PC-3 (cell line): ENCODE measurements around the gene TBC1D25. TPM values are rescaled to one million over a fixed set of nuclear protein-coding genes. Genes with fewer than 3 reads are reported as not detected.
"Not testable (repeated sequence)": the region's sequence is repeated elsewhere in the genome, so short reads cannot be mapped to it uniquely, and the experiment has no call there.

Source experiments
- ATAC-seq: fragments of 200-7000 bp; cut with Tn5 transposase; 2 replicates; pipeline ENCODE4 v1.9.1; 2020; ENCODE audit warnings: mild to moderate bottlenecking, moderate library complexity
- BruUV-seq: library from RNA; stranded (reverse); fragments of 400-500 nt; replicated peaks from 2 replicates; lab custom pipeline; 2021; lab: Mats Ljungman, UMichigan
- CTCF ChIA-PET: fragments of 300-600 bp; sonication (Branson Sonifier 250); formaldehyde crosslinking; loops from one replicate; lab custom pipeline; 2022; ENCODE audit warnings: antibody characterized with exemption; lab: Charles Lee
- POLR2A ChIA-PET: fragments of 300-600 bp; sonication (Branson Sonifier 250); formaldehyde crosslinking; loops from one replicate; lab custom pipeline; 2022; ENCODE audit warnings: antibody characterized with exemption; ENCODE audit not compliant: unreplicated experiment; lab: Charles Lee
- DNase-seq: peaks from one replicate; pipeline ENCODE4 v3.0.0-alpha.2; 2015
- H2AFZ ChIP-seq: fragments of 300-600 bp; sonication (generic); 2 replicates; pipeline ENCODE4 v1.6.0; 2016; ENCODE audit warnings: antibody characterized with exemption, low read length
- H3F3A ChIP-seq: fragments of 300-600 bp; sonication (generic); one replicate; pipeline ENCODE4 v1.6.0; 2017; ENCODE audit warnings: antibody characterized with exemption, low read length, control low read depth, mild to moderate bottlenecking; ENCODE audit not compliant: unreplicated experiment
- H3K27ac ChIP-seq: fragments of 300-600 bp; sonication (generic); 2 replicates; pipeline ENCODE4 v1.5.1; 2016; ENCODE audit warnings: mild to moderate bottlenecking, low read length
- H3K27me3 ChIP-seq: fragments of 300-600 bp; sonication (generic); 2 replicates; pipeline ENCODE4 v1.6.1; 2016; ENCODE audit warnings: low read length, mixed read lengths
- H3K36me3 ChIP-seq: fragments of 300-600 bp; sonication (generic); 2 replicates; pipeline ENCODE4 v1.6.1; 2016; ENCODE audit warnings: low read depth, mixed run types, low read length, mixed read lengths
- H3K4me1 ChIP-seq: fragments of 300-600 bp; sonication (generic); 2 replicates; pipeline ENCODE4 v1.5.1; 2016; ENCODE audit warnings: low read length; ENCODE audit not compliant: insufficient read depth
- H3K4me2 ChIP-seq: fragments of 300-600 bp; sonication (generic); 2 replicates; pipeline ENCODE4 v1.6.0; 2016; ENCODE audit warnings: low read length
- H3K4me3 ChIP-seq: fragments of 300-600 bp; sonication (generic); 2 replicates; pipeline ENCODE4 v1.5.1; 2016; ENCODE audit warnings: mild to moderate bottlenecking, low read length, mixed read lengths
- H3K79me2 ChIP-seq: fragments of 300-600 bp; sonication (generic); 2 replicates; pipeline ENCODE4 v1.6.1; 2017; ENCODE audit warnings: low read length, mixed read lengths
- H3K9ac ChIP-seq: fragments of 300-600 bp; sonication (generic); 2 replicates; pipeline ENCODE4 v1.6.0; 2016; ENCODE audit warnings: mild to moderate bottlenecking, low read length
- H3K9me2 ChIP-seq: fragments of 300-600 bp; sonication (generic); replicated peaks from 2 replicates; pipeline ENCODE4 v1.6.1; 2016; ENCODE audit warnings: mixed run types, low read length, mixed read lengths
- H3K9me3 ChIP-seq: fragments of 300-600 bp; sonication (generic); 2 replicates; pipeline ENCODE4 v1.6.1; 2016; ENCODE audit warnings: low read length, mixed read lengths
- H4K20me1 ChIP-seq: fragments of 300-600 bp; sonication (generic); 2 replicates; pipeline ENCODE4 v1.6.1; 2016; ENCODE audit warnings: low read length, mixed read lengths
- EZH2 ChIP-seq: fragments of 300-600 bp; sonication (generic); IDR thresholded peaks from one replicate; pipeline ENCODE4 v1.6.1; 2017; ENCODE audit warnings: antibody characterized with exemption, mild to moderate bottlenecking, low read length; ENCODE audit not compliant: unreplicated experiment
- EZH2phosphoT487 ChIP-seq: fragments of 300-600 bp; sonication (generic); IDR thresholded peaks from 2 replicates; pipeline ENCODE4 v1.6.1; 2018; ENCODE audit warnings: mild to moderate bottlenecking, antibody characterized with exemption, low read length, borderline replicate concordance
- intact Hi-C: fragments of 100-400 bp; cut with micrococcal nuclease; formaldehyde crosslinking; loops from 2 replicates; pipeline ENCODE4 v1.9.0; 2023
- total RNA-seq: library from RNA; depleted of rRNA; stranded (reverse); fragments of >200 nt; gene quantifications from 2 replicates; pipeline ENCODE4 v1.2.3, GENCODE V29; 2014
- TF ChIP-seq, protein P1 (sequence below): fragments of 300-600 bp; sonication (generic); conservative IDR thresholded peaks from 2 replicates; pipeline ENCODE4 v1.5.1; 2017; ENCODE audit warnings: antibody characterized with exemption, low read depth, mild to moderate bottlenecking, low read length

TBC1D25 gene
- total RNA-seq, 1 experiment from 2014 or later = 11.3 TPM

- TF ChIP-seq EZH2 (no peak), EZH2phosphoT487 (no peak)
- TF ChIP-seq, protein P1, sequence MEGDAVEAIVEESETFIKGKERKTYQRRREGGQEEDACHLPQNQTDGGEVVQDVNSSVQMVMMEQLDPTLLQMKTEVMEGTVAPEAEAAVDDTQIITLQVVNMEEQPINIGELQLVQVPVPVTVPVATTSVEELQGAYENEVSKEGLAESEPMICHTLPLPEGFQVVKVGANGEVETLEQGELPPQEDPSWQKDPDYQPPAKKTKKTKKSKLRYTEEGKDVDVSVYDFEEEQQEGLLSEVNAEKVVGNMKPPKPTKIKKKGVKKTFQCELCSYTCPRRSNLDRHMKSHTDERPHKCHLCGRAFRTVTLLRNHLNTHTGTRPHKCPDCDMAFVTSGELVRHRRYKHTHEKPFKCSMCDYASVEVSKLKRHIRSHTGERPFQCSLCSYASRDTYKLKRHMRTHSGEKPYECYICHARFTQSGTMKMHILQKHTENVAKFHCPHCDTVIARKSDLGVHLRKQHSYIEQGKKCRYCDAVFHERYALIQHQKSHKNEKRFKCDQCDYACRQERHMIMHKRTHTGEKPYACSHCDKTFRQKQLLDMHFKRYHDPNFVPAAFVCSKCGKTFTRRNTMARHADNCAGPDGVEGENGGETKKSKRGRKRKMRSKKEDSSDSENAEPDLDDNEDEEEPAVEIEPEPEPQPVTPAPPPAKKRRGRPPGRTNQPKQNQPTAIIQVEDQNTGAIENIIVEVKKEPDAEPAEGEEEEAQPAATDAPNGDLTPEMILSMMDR = no peak
- H3K4me1 ChIP-seq = peaks cover 9% of the 10 kb centered on the region
- ChIA-PET POLR2A (no interaction called here), CTCF (interaction anchor here (0.5 kb wide), 1 partner anchor 668 kb away, joined by 4 read pairs; no protein-coding TSS in a partner anchor)
- no peaks in the 10 kb centered on the region for H3K9me2 ChIP-seq
- H4K20me1 ChIP-seq = no peaks in the 10 kb centered on the region
- intact Hi-C loops = no loop called here
- DNase-seq (no peak), ATAC-seq (no peak)
- H3K9me3 ChIP-seq = no peaks in the 10 kb centered on the region
- H3K36me3 ChIP-seq = no peaks in the 10 kb centered on the region; the same call in 1 of the 2 replicates
- peak overlapping the region; percentile 96; the same call in 1 of the 2 replicates for H2AFZ ChIP-seq
- H3K27me3 ChIP-seq = no peaks in the 10 kb centered on the region
- no peak overlapping the region for H3K27ac ChIP-seq
- peaks cover 21% of the 10 kb centered on the region for H3K79me2 ChIP-seq
- peak overlapping the region; percentile 84 for H3K4me3 ChIP-seq
- peak overlapping the region; percentile 77 for H3K4me2 ChIP-seq
- peak overlapping the region; percentile 88 for H3K9ac ChIP-seq
- BruUV-seq = TSS peak; percentile 46
- no peaks in the 10 kb centered on the region for H3F3A ChIP-seq
These were observed 966 bp downstream of the TBC1D25 start for GRCh38 chrX:48540480-48540879.

DNA sequence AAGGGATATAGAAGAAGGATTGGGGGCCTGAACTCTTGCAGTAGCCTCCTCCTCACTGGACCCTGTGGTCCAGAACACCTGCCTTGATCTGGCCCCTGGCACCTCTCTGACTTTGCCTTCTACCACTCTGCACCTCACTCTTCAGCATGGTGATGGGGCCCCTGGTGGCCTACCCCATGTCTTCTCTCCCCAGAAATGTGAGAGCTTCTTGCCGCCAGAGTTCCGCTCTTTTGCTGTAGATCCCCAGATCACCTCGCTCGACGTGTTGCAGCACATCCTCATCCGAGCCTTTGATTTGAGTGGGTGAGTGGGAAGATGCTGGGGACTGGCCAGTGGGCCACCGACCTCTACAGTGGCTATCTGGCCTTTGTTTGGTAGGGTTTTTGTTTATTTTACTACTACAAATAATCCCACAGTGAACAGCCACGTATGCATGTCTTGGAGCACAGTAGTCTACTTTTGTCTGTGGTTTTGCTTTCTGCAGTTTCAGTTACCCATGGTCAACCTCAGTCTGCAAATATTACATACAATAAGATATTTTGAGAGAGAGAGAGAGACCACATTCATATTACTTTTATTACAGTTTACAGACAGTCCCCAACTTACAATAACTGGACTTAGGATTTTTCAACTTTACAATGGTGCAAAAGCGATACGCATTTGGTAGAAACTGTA lies 1.8 kb downstream of the TBC1D25 start:
- no peak overlapping the region for H3K4me3 ChIP-seq
- H3K9ac ChIP-seq = no peak overlapping the region
- H3F3A ChIP-seq = no peaks in the 10 kb centered on the region
- H3K36me3 ChIP-seq = no peaks in the 10 kb centered on the region; the same call in 1 of the 2 replicates
- no peak overlapping the region for H2AFZ ChIP-seq
- TF ChIP-seq, protein P1 = no peak
- TF ChIP-seq EZH2 = no peak
- TF ChIP-seq EZH2phosphoT487 = no peak
- H3K9me3 ChIP-seq = no peaks in the 10 kb centered on the region
- no peak for DNase-seq
- no peaks in the 10 kb centered on the region for H4K20me1 ChIP-seq
- intact Hi-C loops = no loop called here
- ATAC-seq = no peak
- peak overlapping the region; percentile 77; the same call in 1 of the 2 replicates for H3K4me2 ChIP-seq
- POLR2A ChIA-PET = no interaction called here
- no peaks in the 10 kb centered on the region for H3K27me3 ChIP-seq
- H3K79me2 ChIP-seq = peaks cover 21% of the 10 kb centered on the region
- H3K4me1 ChIP-seq = peaks cover 9% of the 10 kb centered on the region
- CTCF ChIA-PET = no interaction called here
- no peaks in the 10 kb centered on the region for H3K9me2 ChIP-seq
- no peak overlapping the region for H3K27ac ChIP-seq
- BruUV-seq = no TSS peak

DNA sequence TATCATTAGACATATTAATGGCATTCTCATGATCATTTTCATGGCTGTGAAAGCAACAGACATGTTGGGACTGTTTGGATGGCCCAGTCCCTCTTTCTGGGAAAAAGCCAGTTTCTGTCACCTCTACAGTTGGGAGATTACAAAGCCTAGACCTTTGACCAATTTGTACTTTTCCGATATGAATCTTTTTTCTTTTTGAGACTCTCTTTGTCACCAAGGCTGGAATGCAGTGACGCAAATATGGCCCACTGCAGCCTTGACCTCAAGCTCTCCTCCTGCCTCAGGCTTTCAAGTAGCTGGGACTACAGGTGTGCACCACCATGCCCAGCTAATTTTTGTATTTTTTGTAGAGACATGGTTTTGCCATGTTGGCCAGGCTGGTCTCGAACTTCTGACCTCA lies 9.4 kb downstream of the TBC1D25 start:
- intact Hi-C loops = no loop called here
- Histone ChIP-seq H3F3A (no peaks in the 10 kb centered on the region), H3K9ac (no peak overlapping the region), H3K4me2 (no peak overlapping the region), H3K9me2 (no peaks in the 10 kb centered on the region), H3K4me3 (no peak overlapping the region), H3K27me3 (no peaks in the 10 kb centered on the region), H2AFZ (no peak overlapping the region), H4K20me1 (no peaks in the 10 kb centered on the region), H3K9me3 (no peaks in the 10 kb centered on the region), H3K79me2 (no peaks in the 10 kb centered on the region), H3K36me3 (no peaks in the 10 kb centered on the region), H3K27ac (no peak overlapping the region), H3K4me1 (no peaks in the 10 kb centered on the region)
- no TSS peak for BruUV-seq
- TF ChIP-seq, protein P1 = no peak
- no peak for TF ChIP-seq EZH2
- TF ChIP-seq EZH2phosphoT487 = no peak
- DNase-seq = no peak
- ChIA-PET POLR2A (no interaction called here), CTCF (no interaction called here)
- ATAC-seq = no peak

GRCh38 chrX:48555731-48556325 lies 16.3 kb downstream of the TBC1D25 start:
- H3K9me3 ChIP-seq, H3K4me3 ChIP-seq, H3F3A ChIP-seq, H3K27me3 ChIP-seq, H3K4me1 ChIP-seq, H3K9ac ChIP-seq, H3K4me2 ChIP-seq, CTCF ChIA-PET, H3K27ac ChIP-seq, BruUV-seq, POLR2A ChIA-PET, H2AFZ ChIP-seq, H3K9me2 ChIP-seq, ATAC-seq, H4K20me1 ChIP-seq, H3K79me2 ChIP-seq, DNase-seq, intact Hi-C loops: not testable (repeated sequence)
- peaks cover 23% of the 10 kb centered on the region for H3K36me3 ChIP-seq
